ENCODE data around the gene RAB7A.

Gene RAB7A

DNA sequence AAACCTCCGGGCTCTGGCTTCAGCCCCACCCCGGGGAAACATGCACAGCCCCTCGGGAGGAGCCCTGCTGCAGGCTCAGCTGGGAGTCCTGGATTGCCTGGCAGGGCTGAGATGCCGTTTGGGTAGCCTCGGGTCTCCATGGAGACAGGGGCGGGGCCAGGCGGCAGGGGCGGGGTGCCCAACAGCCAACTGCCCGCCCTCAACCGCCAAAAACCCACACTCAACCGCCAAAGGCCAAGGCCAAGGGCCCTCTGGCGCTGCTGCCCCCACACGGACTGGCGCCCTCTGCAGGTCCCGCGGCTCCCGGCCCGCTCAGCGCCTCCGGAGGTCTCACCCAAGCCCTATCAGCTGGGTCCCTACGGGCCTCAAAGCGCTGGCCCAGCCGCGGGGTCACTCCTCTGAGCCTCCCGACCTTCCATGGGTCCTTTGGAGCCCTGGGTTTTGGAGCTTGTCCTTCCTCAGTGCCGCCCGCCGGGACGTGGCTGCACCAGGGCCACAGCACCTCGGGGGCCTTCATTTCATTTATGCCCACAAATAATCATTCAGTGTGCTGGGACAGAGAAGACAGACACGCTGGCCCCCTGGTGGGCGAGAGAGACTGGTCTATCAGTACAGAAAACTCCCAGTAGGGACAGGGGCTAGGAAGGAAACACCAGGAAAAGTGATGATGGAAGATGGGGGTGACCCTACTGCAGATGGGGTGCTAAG lies 119.9 kb downstream of the RAB7A start:
- H3K4me1 ChIP-seq (ENCODE audit: control insufficient read depth, insufficient read depth, low read length, poor library complexity, severe bottlenecking), result peaks cover 14% of the 10 kb centered on the region
- H3K27me3 ChIP-seq (replicated peaks; ENCODE audit: control insufficient read depth, insufficient read depth, low read length, poor library complexity, severe bottlenecking), result no peaks in the 10 kb centered on the region

GRCh38 chr3:128846486-128846891 lies 120.5 kb downstream of the RAB7A start:
- Histone ChIP-seq H3K27me3 (replicated peaks; ENCODE audit: control insufficient read depth, insufficient read depth, low read length, poor library complexity, severe bottlenecking) (no peaks in the 10 kb centered on the region), H3K27ac (ENCODE audit: insufficient read depth, low read length, poor library complexity, severe bottlenecking) (peak overlapping the region; percentile 65)

More for the DNA sequence above, 119.9 kb downstream of the RAB7A start:
- H3K9me3 ChIP-seq (ENCODE audit: control insufficient read depth, low read length), result no peaks in the 10 kb centered on the region
- peak overlapping the region; percentile 65 for H3K27ac ChIP-seq (ENCODE audit: insufficient read depth, low read length, poor library complexity, severe bottlenecking)
- peak; percentile 66 to 77 (median 73) for DNase-seq
- H3K36me3 ChIP-seq (ENCODE audit: control insufficient read depth, insufficient read depth, low read length), result no peaks in the 10 kb centered on the region
- H3K4me3 ChIP-seq (ENCODE audit: insufficient read depth, low read depth, low read length, poor library complexity, severe bottlenecking), result peak overlapping the region; percentile 51

GRCh38 chr3:128847666-128848370 lies 121.8 kb downstream of the RAB7A start:
- H3K9me3 ChIP-seq (ENCODE audit: control insufficient read depth, low read length), result no peaks in the 10 kb centered on the region
- DNase-seq, result no peak
- H3K4me1 ChIP-seq (ENCODE audit: control insufficient read depth, insufficient read depth, low read length, poor library complexity, severe bottlenecking), result peaks cover 14% of the 10 kb centered on the region
- no peak overlapping the region for H3K27ac ChIP-seq (ENCODE audit: insufficient read depth, low read length, poor library complexity, severe bottlenecking)
- no peak overlapping the region for H3K4me3 ChIP-seq (ENCODE audit: insufficient read depth, low read depth, low read length, poor library complexity, severe bottlenecking)
- H3K27me3 ChIP-seq (replicated peaks; ENCODE audit: control insufficient read depth, insufficient read depth, low read length, poor library complexity, severe bottlenecking), result no peaks in the 10 kb centered on the region
- H3K36me3 ChIP-seq (ENCODE audit: control insufficient read depth, insufficient read depth, low read length), result no peaks in the 10 kb centered on the region

More at GRCh38 chr3:128846486-128846891, 120.5 kb downstream of the RAB7A start:
- no peaks in the 10 kb centered on the region for H3K36me3 ChIP-seq (ENCODE audit: control insufficient read depth, insufficient read depth, low read length)
- peak overlapping the region; percentile 51 for H3K4me3 ChIP-seq (ENCODE audit: insufficient read depth, low read depth, low read length, poor library complexity, severe bottlenecking)
- no peaks in the 10 kb centered on the region for H3K9me3 ChIP-seq (ENCODE audit: control insufficient read depth, low read length)
- peaks cover 14% of the 10 kb centered on the region for H3K4me1 ChIP-seq (ENCODE audit: control insufficient read depth, insufficient read depth, low read length, poor library complexity, severe bottlenecking)
- no peak for DNase-seq

GRCh38 chr3:128848936-128849335 lies 123.0 kb downstream of the RAB7A start:
- no peaks in the 10 kb centered on the region for H3K9me3 ChIP-seq (ENCODE audit: control insufficient read depth, low read length)
- no peaks in the 10 kb centered on the region for H3K27me3 ChIP-seq (replicated peaks; ENCODE audit: control insufficient read depth, insufficient read depth, low read length, poor library complexity, severe bottlenecking)
- H3K36me3 ChIP-seq (ENCODE audit: control insufficient read depth, insufficient read depth, low read length), result no peaks in the 10 kb centered on the region
- DNase-seq, result no peak
- peaks cover 14% of the 10 kb centered on the region for H3K4me1 ChIP-seq (ENCODE audit: control insufficient read depth, insufficient read depth, low read length, poor library complexity, severe bottlenecking)
- no peak overlapping the region for H3K4me3 ChIP-seq (ENCODE audit: insufficient read depth, low read depth, low read length, poor library complexity, severe bottlenecking)
- H3K27ac ChIP-seq (ENCODE audit: insufficient read depth, low read length, poor library complexity, severe bottlenecking), result no peak overlapping the region

DNA sequence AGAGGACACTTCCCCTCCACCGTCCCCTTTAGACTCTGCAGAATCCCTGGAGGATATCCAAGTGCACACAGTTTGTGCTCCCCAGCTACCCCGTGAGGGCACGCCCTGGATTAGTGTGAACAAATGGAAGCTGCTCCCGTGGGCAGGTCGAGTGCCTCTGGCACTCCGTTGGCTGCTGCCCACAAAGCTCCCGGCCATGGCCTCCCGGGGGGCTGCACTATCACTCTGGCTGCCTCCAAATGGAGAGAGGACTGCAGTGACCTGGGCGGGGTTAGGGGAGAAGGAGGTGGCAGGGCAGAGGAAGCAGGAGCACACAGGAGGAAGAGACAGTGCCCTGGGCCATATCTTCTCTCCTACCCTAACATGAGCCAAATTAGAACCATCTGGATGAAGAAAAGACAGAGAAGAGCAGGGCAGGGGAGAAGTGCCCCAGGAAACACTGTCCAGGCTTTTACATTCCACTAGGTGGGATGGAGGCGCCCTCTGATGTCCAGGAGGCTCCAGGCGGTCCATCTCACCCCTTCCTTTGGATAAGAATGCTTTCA lies 124.0 kb downstream of the RAB7A start:
- H3K27me3 ChIP-seq (replicated peaks; ENCODE audit: control insufficient read depth, insufficient read depth, low read length, poor library complexity, severe bottlenecking), result no peaks in the 10 kb centered on the region
- H3K4me1 ChIP-seq (ENCODE audit: control insufficient read depth, insufficient read depth, low read length, poor library complexity, severe bottlenecking), result peaks cover 14% of the 10 kb centered on the region
- no peak overlapping the region for H3K27ac ChIP-seq (ENCODE audit: insufficient read depth, low read length, poor library complexity, severe bottlenecking)
- H3K9me3 ChIP-seq (ENCODE audit: control insufficient read depth, low read length), result peaks cover 4% of the 10 kb centered on the region
- no peaks in the 10 kb centered on the region for H3K36me3 ChIP-seq (ENCODE audit: control insufficient read depth, insufficient read depth, low read length)
- no peak for DNase-seq
- no peak overlapping the region for H3K4me3 ChIP-seq (ENCODE audit: insufficient read depth, low read depth, low read length, poor library complexity, severe bottlenecking)

DNA sequence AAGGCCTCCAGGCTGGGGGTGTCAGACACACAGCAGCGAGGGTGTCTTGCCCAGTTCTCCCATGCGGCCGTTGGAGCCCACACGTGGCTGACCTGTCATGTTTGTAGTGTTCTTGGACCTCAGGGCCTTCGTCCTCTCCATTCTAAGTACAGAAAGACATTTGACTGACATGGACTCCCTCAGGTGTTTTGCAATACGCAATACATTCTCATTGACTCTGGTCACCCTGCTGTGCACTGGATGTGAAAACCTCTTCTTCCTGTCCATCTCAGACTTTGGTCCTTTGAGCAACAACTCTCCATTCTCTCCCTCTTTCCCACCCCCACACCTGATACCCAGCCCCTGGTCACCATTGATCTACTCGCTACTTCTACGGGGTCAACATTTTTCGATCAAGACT lies 124.6 kb downstream of the RAB7A start:
- no peak for DNase-seq
- peaks cover 4% of the 10 kb centered on the region for H3K9me3 ChIP-seq (ENCODE audit: control insufficient read depth, low read length)
- no peak overlapping the region for H3K4me3 ChIP-seq (ENCODE audit: insufficient read depth, low read depth, low read length, poor library complexity, severe bottlenecking)
- H3K27me3 ChIP-seq (replicated peaks; ENCODE audit: control insufficient read depth, insufficient read depth, low read length, poor library complexity, severe bottlenecking), result no peaks in the 10 kb centered on the region
- H3K4me1 ChIP-seq (ENCODE audit: control insufficient read depth, insufficient read depth, low read length, poor library complexity, severe bottlenecking), result peaks cover 10% of the 10 kb centered on the region
- no peaks in the 10 kb centered on the region for H3K36me3 ChIP-seq (ENCODE audit: control insufficient read depth, insufficient read depth, low read length)
- H3K27ac ChIP-seq (ENCODE audit: insufficient read depth, low read length, poor library complexity, severe bottlenecking), result no peak overlapping the region

GRCh38 chr3:128851601-128852000 lies 125.6 kb downstream of the RAB7A start:
- H3K4me3 ChIP-seq (ENCODE audit: insufficient read depth, low read depth, low read length, poor library complexity, severe bottlenecking), result no peak overlapping the region
- no peaks in the 10 kb centered on the region for H3K4me1 ChIP-seq (ENCODE audit: control insufficient read depth, insufficient read depth, low read length, poor library complexity, severe bottlenecking)
- no peak for DNase-seq
- no peak overlapping the region for H3K27ac ChIP-seq (ENCODE audit: insufficient read depth, low read length, poor library complexity, severe bottlenecking)
- no peaks in the 10 kb centered on the region for H3K27me3 ChIP-seq (replicated peaks; ENCODE audit: control insufficient read depth, insufficient read depth, low read length, poor library complexity, severe bottlenecking)
- H3K36me3 ChIP-seq (ENCODE audit: control insufficient read depth, insufficient read depth, low read length), result no peaks in the 10 kb centered on the region
- H3K9me3 ChIP-seq (ENCODE audit: control insufficient read depth, low read length), result peaks cover 4% of the 10 kb centered on the region

DNA sequence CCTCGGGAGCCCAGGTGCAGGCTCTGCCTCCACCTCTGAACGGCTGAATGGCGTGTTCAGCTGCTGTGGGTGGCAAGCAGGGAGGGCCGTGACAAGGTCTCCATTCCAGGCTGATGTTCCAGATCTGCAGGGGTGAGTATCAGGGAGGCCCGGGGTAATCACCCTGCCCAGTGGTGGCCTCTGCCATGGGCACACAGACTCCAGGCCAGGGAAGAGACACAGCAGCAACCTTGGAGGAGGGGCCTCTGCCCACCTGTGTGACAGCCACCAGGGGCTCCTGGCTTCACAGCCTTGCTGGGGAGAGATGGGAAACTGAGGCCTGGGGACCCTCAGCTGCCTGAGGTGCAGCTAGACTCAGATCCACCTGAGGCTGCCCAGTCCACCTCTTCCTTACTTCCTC lies 127.8 kb downstream of the RAB7A start:
- Histone ChIP-seq H3K27ac (ENCODE audit: insufficient read depth, low read length, poor library complexity, severe bottlenecking) (no peak overlapping the region), H3K4me3 (ENCODE audit: insufficient read depth, low read depth, low read length, poor library complexity, severe bottlenecking) (no peak overlapping the region), H3K9me3 (ENCODE audit: control insufficient read depth, low read length) (peaks cover 6% of the 10 kb centered on the region), H3K36me3 (ENCODE audit: control insufficient read depth, insufficient read depth, low read length) (no peaks in the 10 kb centered on the region), H3K4me1 (ENCODE audit: control insufficient read depth, insufficient read depth, low read length, poor library complexity, severe bottlenecking) (no peaks in the 10 kb centered on the region), H3K27me3 (replicated peaks; ENCODE audit: control insufficient read depth, insufficient read depth, low read length, poor library complexity, severe bottlenecking) (no peaks in the 10 kb centered on the region)
- no peak for DNase-seq

GRCh38 chr3:128854475-128854874 lies 128.5 kb downstream of the RAB7A start:
- no peak overlapping the region for H3K27ac ChIP-seq (ENCODE audit: insufficient read depth, low read length, poor library complexity, severe bottlenecking)
- H3K4me3 ChIP-seq (ENCODE audit: insufficient read depth, low read depth, low read length, poor library complexity, severe bottlenecking), result no peak overlapping the region
- DNase-seq, result no peak
- no peaks in the 10 kb centered on the region for H3K4me1 ChIP-seq (ENCODE audit: control insufficient read depth, insufficient read depth, low read length, poor library complexity, severe bottlenecking)
- no peaks in the 10 kb centered on the region for H3K27me3 ChIP-seq (replicated peaks; ENCODE audit: control insufficient read depth, insufficient read depth, low read length, poor library complexity, severe bottlenecking)
- H3K9me3 ChIP-seq (ENCODE audit: control insufficient read depth, low read length), result peaks cover 11% of the 10 kb centered on the region
- H3K36me3 ChIP-seq (ENCODE audit: control insufficient read depth, insufficient read depth, low read length), result no peaks in the 10 kb centered on the region

GRCh38 chr3:128855569-128855968 lies 129.6 kb downstream of the RAB7A start:
- Histone ChIP-seq H3K36me3 (ENCODE audit: control insufficient read depth, insufficient read depth, low read length) (no peaks in the 10 kb centered on the region), H3K4me1 (ENCODE audit: control insufficient read depth, insufficient read depth, low read length, poor library complexity, severe bottlenecking) (no peaks in the 10 kb centered on the region), H3K9me3 (ENCODE audit: control insufficient read depth, low read length) (peaks cover 14% of the 10 kb centered on the region), H3K27me3 (replicated peaks; ENCODE audit: control insufficient read depth, insufficient read depth, low read length, poor library complexity, severe bottlenecking) (no peaks in the 10 kb centered on the region), H3K4me3 (ENCODE audit: insufficient read depth, low read depth, low read length, poor library complexity, severe bottlenecking) (no peak overlapping the region), H3K27ac (ENCODE audit: insufficient read depth, low read length, poor library complexity, severe bottlenecking) (no peak overlapping the region)
- no peak for DNase-seq

Measured in effector memory CD4-positive, alpha-beta T cell (primary cell).